Heart right ventricle (tissue), 16 donors: Measurements from ENCODE around the gene PREX1. TPM values are rescaled to one million over a fixed set of nuclear protein-coding genes. Genes with fewer than 3 reads are reported as not detected.

Experiments used
- ATAC-seq, 8 donors: fragments of 200-7000 bp; cut with Tn5 transposase; one replicate each; pipeline ENCODE4 v1.9.1; 2020; ENCODE audit warnings: mild to moderate bottlenecking in 8 of 8, moderate library complexity in 8 of 8, moderate number of reproducible peaks in 1 of 8
- DNase-seq, 2 donors: peaks; one replicate each; pipeline ENCODE4 v3.0.0-alpha.2; 2020
- H3K27ac ChIP-seq, 10 donors: fragments of 200-600 bp; sonication (generic) in 2 of 10; one replicate each; pipeline versions ENCODE4 v1.5.0 to v1.8.0; 2020 to 2022; ENCODE audit warnings: mild to moderate bottlenecking in 3 of 10
- H3K27me3 ChIP-seq, 7 donors: fragments of 200-600 bp; one replicate each; pipeline ENCODE4 v1.8.0; 2021 to 2022; ENCODE audit warnings: mild to moderate bottlenecking in 2 of 7
- H3K36me3 ChIP-seq, 9 donors: fragments of 200-600 bp; sonication (generic) in 1 of 9; one replicate each; pipeline versions ENCODE4 v1.5.0 to v1.8.0; 2020 to 2022; ENCODE audit warnings: mild to moderate bottlenecking in 2 of 9
- H3K4me1 ChIP-seq, 9 donors: fragments of 200-600 bp; sonication (generic) in 1 of 9; one replicate each; pipeline versions ENCODE4 v1.5.0 to v1.8.0; 2020 to 2022; ENCODE audit warnings: mild to moderate bottlenecking in 4 of 9
- H3K4me3 ChIP-seq, 10 donors: fragments of 200-600 bp; sonication (generic) in 2 of 10; one replicate each; pipeline versions ENCODE4 v1.5.0 to v1.8.0; 2020 to 2022; ENCODE audit warnings: mild to moderate bottlenecking in 7 of 10, moderate library complexity in 2 of 10
- H3K9me3 ChIP-seq, 11 donors: fragments of 200-600 bp in 10 of 11; sonication (generic) in 2 of 11; one replicate each; pipeline versions ENCODE4 v1.5.0 to v1.8.0; 2013 to 2022; ENCODE audit warnings: mild to moderate bottlenecking in 2 of 11, control low read depth in 1 of 11, moderate library complexity in 1 of 11
- WGBS, 2 donors: extraction: QIAGEN DNeasy Blood & Tissue Kit; methylation state at CpG; one replicate each; pipeline ENCODE4 v1.1.7; 2013; ENCODE audit warnings: inconsistent platforms in 1 of 2; 5-methylcytosine and 5-hydroxymethylcytosine counted together
- intact Hi-C, 10 donors: fragments of 100-400 bp; cut with DNase I; formaldehyde crosslinking; loops; one replicate each; pipeline versions ENCODE4 v1.11.1 to v1.14.2; 2022
- polyA plus RNA-seq, 2 donors: library from polyadenylated mRNA; stranded (reverse); fragments of 200-250 nt; gene quantifications; one replicate each; pipeline ENCODE4 v1.2.3, GENCODE V29; 2013
- total RNA-seq, 10 donors: library from RNA; stranded (reverse); fragmentation: NEBNext Ultra II Directional in 3 of 10; extraction: Animal tissue kit (Norgen Biotek cat#: 25700) in 3 of 10; gene quantifications; one replicate each; pipeline versions ENCODE4 v1.2.1 to v1.2.4, GENCODE V29; 2021 to 2023
- TF ChIP-seq, protein P1 (sequence below), 9 donors: fragments of 200-600 bp; sonication (generic) in 2 of 9; IDR thresholded peaks; one replicate each; pipeline versions ENCODE4 v1.5.0 to v1.8.0; 2021 to 2022; ENCODE audit warnings: antibody characterized with exemption in 9 of 9, mild to moderate bottlenecking in 5 of 9, moderate library complexity in 1 of 9
- donor health status: Arrhythmogenic right ventricular cardiomyopathy.
- donor health status: ischemic (EF 13 %, LVEDD 7.1; RV severe dilation, severe dysfunction).
- donor health status: healthy with polysubstance abuse.
- donor health status: DM: no; HTN: yes; CAD: no.
- donor health status: DM: no; HTN: no; CAD: no.
- donor health status: ischemic (EF 25% LVEDD 6.9; RV normal size, moderate dysfunction).
- donor health status: ischemic (EF 25% LVEDD 5.7; RV mildly dilated, moderate dysfunction).
- donor health status: healthy.
- donor health status: DM: yes; HTN: yes; CAD: no.
- donor health status: Ischemic cardiomyopathy.
- donor health status: ischemic (EF 35%, LVEDD 5.7; RV mildly dilated, moderate dysfunction).
- donor health status: nonischemic (EF 11% LVEDD 7.7; RV severe dilation, severe dysfunction).
- donor health status: DM: yes; HTN: yes; CAD: no.
- donor health status: PGD.
- donor health status: ischemic (EF 29% LVEDD 5.4; RV normal size, mild dysfunction).
- donor health status: nonischemic (EF 23%, LVEDD 6.1; RV moderate dilation, normal function).

Gene PREX1
- total and polyA plus RNA-seq, 12 donors = 4.6 to 23.4 (median 8.8) TPM

- intact Hi-C loops = no loop called here
- ATAC-seq (peak in 1 of 8 donors; percentile 34), DNase-seq (no peak)
These were observed 220.8 kb downstream of the PREX1 start for GRCh38 chr20:48606841-48607543.

DNA sequence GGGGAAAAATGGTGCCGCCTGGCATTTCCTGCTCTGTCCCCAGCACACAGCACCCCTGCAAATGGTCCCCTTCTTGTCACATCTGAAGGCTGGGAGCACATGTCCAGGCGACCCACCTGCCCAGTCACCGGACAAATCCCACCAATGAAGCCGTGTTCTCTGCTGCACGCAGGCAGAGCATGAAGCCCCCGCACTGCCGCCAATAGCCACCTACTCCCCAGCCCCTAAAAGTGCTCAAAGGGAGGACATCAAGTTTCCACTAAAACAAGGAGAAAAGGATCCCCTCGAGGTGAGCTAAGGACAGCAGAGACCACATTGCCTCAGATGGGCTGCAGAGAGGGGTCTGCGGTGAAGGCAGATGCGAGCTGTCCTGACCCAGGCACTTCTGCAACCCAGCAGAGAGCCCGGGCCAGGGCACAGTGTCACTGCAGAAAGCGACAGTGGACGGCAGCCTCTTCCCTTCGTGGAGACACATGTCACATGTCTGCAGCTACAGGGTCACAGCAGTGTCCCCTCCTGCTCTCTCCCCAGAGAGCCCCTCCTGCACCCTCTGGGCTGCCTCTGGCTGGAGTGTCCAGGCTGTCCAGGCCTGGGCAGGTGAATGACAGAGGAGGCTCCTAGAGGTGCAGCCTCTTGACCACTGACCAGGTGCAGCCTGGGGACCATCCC, 221.5 kb downstream of the PREX1 start:
- TF ChIP-seq, protein P1, sequence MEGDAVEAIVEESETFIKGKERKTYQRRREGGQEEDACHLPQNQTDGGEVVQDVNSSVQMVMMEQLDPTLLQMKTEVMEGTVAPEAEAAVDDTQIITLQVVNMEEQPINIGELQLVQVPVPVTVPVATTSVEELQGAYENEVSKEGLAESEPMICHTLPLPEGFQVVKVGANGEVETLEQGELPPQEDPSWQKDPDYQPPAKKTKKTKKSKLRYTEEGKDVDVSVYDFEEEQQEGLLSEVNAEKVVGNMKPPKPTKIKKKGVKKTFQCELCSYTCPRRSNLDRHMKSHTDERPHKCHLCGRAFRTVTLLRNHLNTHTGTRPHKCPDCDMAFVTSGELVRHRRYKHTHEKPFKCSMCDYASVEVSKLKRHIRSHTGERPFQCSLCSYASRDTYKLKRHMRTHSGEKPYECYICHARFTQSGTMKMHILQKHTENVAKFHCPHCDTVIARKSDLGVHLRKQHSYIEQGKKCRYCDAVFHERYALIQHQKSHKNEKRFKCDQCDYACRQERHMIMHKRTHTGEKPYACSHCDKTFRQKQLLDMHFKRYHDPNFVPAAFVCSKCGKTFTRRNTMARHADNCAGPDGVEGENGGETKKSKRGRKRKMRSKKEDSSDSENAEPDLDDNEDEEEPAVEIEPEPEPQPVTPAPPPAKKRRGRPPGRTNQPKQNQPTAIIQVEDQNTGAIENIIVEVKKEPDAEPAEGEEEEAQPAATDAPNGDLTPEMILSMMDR (IDR thresholded peaks at IDR 0.05) = no peak
- ATAC-seq (no peak), DNase-seq (no peak)
- intact Hi-C loops = no loop called here
- WGBS, 2 donors = 67 to 87% methylated on average over 14 of the region's 14 CpGs
- Histone ChIP-seq H3K9me3 (peaks cover 0 to 9% (median 0%) of the 10 kb centered on the region in 11 donors), H3K4me1 (no peaks in the 10 kb centered on the region), H3K4me3 (no peak overlapping the region), H3K36me3 (no peaks in the 10 kb centered on the region), H3K27me3 (peaks cover 0 to 24% (median 6%) of the 10 kb centered on the region in 7 donors), H3K27ac (no peak overlapping the region)

More at GRCh38 chr20:48606841-48607543, 220.8 kb downstream of the PREX1 start:
- no peak overlapping the region for H3K27ac ChIP-seq
- 83 to 85% methylated on average over 12 of the region's 12 CpGs for WGBS, 2 donors
- peaks cover 0 to 24% (median 6%) of the 10 kb centered on the region in 7 donors for H3K27me3 ChIP-seq
- no peaks in the 10 kb centered on the region for H3K4me1 ChIP-seq
- H3K4me3 ChIP-seq = no peak overlapping the region
- TF ChIP-seq, protein P1 (IDR thresholded peaks at IDR 0.05) = no peak
- no peaks in the 10 kb centered on the region for H3K36me3 ChIP-seq
- H3K9me3 ChIP-seq = peaks cover 0 to 8% (median 0%) of the 10 kb centered on the region in 11 donors

- Histone ChIP-seq H3K27me3 (peaks cover 0 to 24% (median 6%) of the 10 kb centered on the region in 7 donors), H3K4me1 (no peaks in the 10 kb centered on the region), H3K9me3 (peaks cover 0 to 9% (median 0%) of the 10 kb centered on the region in 11 donors), H3K27ac (no peak overlapping the region), H3K4me3 (no peak overlapping the region), H3K36me3 (no peaks in the 10 kb centered on the region)
- TF ChIP-seq, protein P1 (IDR thresholded peaks at IDR 0.05) = no peak
- ATAC-seq (no peak), DNase-seq (no peak)
- 69 to 75% methylated on average over 17 of the region's 17 CpGs for WGBS, 2 donors
- intact Hi-C loops = no loop called here
These were observed 222.2 kb downstream of the PREX1 start for GRCh38 chr20:48605364-48606171.

DNA sequence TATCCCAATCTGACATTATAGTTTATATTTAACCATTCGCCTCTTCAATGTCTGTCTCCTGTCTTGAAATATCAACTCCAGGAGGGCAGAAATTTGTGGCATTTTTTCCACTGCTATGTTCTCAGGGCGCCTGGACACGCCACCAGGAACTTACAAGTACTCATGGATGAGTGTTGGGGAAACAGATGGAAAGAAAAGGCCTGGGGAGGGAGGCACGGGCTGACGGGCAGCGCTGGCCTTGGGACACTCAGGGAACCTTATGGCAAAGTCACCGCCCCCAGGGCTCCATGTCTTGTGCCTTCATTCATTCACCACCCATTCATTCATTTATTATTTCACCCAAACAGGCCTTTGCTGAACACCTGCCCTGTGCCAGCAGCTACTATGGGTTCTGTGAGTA, 222.9 kb downstream of the PREX1 start:
- H3K27ac ChIP-seq = no peak overlapping the region
- no peaks in the 10 kb centered on the region for H3K4me1 ChIP-seq
- ATAC-seq (no peak), DNase-seq (no peak)
- H3K9me3 ChIP-seq = peaks cover 0 to 9% (median 0%) of the 10 kb centered on the region in 11 donors
- H3K36me3 ChIP-seq = no peaks in the 10 kb centered on the region
- intact Hi-C loops = no loop called here
- TF ChIP-seq, protein P1 (IDR thresholded peaks at IDR 0.05) = no peak
- peaks cover 0 to 24% (median 6%) of the 10 kb centered on the region in 7 donors for H3K27me3 ChIP-seq
- 84 to 86% methylated on average over 7 of the region's 7 CpGs for WGBS, 2 donors
- no peak overlapping the region for H3K4me3 ChIP-seq
